NCI-H748 treated with DMSO at 0.1 percent for 48 hours (cell line): ENCODE measurements around the gene RNF169.
A peak's percentile ranks its signal among the peaks of the same experiment; 100 is the strongest.

Experiments used
- DNase-seq: peaks from one replicate; lab custom pipeline; 2025; lab: John Stamatoyannopoulos, UW

RNF169 gene, protein sequence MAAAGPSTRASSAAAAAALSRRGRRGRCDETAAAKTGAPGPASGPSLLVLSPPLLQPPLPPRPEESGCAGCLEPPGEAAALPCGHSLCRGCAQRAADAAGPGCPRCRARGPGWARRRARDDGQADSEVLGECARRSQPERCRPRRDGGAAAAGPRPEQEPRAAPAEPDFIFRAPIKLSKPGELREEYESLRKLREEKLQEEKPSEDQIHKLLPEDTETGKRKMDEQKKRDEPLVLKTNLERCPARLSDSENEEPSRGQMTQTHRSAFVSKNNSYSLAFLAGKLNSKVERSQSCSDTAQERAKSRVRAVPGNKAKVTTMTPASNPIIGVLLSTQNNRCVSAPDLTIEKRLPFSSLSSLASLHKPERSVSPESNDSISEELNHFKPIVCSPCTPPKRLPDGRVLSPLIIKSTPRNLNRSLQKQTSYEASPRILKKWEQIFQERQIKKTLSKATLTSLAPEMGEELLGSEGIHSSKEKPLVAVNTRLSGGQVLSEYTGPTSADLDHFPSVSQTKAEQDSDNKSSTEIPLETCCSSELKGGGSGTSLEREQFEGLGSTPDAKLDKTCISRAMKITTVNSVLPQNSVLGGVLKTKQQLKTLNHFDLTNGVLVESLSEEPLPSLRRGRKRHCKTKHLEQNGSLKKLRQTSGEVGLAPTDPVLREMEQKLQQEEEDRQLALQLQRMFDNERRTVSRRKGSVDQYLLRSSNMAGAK

DNA sequence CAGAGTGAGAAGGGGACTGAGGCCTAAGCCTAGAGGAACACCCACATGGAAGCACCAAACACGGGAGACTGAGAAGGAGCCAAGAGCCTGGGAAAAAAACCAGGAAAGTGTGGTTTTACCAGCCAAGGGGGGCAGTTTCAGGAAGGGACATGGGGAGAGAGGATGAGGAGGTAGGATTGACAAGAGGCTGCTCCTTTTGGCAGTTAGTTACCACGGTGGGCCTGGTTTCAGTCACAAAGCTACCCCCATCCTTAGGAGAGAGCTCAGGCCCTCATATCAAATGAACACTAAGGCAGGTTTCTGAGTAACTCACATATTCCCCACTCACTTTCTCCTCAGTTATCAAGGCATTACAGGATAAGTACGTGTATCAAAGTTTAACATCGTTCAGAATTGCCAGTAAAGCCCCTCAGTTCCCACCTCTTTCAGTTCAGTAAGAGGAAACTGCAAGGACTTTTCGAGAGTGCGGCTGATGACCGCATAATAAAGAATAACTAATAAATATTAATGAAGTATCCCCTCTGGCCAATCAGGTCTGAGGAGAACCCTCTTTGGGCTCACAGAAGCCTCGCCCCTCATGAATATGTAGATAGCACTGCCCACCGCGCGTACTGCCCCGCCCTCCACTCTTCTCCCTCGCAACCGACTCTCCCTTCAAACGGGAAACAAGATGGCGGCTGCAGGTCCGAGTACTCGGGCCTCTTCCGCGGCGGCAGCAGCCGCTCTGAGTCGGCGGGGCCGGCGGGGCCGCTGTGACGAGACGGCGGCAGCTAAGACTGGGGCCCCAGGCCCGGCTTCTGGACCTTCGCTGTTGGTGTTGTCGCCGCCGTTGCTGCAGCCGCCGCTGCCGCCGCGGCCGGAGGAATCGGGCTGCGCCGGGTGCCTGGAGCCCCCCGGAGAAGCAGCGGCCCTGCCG is at the start of gene RNF169:
RNF169 (plus strand) TSS at position 639 of the 916 bp plus-strand sequence; CDS start at position 671, 32 bp downstream.
- peak; percentile 95 for DNase-seq

DNA sequence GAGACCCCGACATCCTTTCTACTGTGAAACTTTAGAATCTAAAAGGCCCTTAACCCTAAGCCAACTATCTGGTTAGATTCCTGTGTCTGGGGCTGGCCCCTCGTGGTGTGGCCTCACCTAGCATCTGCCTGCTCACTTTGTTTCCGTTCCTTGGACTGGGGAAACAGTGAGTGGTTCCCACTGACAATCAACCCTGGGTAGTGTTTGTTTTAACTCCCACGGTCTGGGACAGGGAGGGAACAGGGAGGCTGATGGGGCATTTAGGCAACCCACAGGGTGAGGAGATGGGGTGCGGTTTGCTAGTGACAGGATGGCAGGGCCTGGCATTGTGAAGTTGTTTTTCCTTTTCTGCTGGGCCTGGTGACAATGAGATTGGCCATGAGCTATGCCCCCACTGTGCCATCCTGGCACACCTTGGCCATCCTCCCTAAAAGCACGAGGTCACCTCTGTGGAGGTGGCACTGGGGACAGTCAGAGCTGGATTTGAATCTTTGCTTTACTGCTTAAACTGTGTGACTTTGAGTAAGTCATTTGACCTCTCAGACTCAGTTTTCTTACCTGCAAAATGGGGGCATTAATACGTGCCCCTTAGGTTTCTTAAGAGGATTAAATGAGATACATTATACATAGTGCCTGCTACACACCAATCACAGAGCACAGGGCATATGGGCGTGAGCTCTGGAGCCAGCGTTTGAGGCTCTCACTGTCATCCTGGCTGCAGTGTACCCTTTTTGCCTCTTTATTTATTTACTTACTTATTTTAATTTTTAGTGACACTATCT is 48.8 kb upstream of the RNF169 start:
- DNase-seq = no peak

DNA sequence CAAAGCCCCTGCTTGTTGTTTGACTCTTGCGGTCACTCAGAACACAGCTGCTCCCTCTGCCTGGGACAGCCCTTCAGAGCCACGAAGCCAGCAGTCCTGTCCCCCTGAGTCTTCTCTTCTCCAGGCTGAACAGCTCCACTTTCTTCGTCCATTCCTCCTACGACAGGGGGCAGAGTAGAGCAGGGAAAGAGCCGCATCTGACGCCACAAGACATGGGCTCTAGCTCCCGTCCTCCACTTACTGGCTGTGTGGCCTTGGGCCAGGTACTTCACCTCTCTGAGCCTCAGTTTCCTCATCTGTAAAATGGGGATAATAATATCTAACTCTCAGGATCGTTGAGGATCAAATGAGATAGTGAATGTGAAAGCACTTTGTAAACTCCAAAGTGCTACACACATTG is 47.3 kb upstream of the RNF169 start:
- no peak for DNase-seq

DNA sequence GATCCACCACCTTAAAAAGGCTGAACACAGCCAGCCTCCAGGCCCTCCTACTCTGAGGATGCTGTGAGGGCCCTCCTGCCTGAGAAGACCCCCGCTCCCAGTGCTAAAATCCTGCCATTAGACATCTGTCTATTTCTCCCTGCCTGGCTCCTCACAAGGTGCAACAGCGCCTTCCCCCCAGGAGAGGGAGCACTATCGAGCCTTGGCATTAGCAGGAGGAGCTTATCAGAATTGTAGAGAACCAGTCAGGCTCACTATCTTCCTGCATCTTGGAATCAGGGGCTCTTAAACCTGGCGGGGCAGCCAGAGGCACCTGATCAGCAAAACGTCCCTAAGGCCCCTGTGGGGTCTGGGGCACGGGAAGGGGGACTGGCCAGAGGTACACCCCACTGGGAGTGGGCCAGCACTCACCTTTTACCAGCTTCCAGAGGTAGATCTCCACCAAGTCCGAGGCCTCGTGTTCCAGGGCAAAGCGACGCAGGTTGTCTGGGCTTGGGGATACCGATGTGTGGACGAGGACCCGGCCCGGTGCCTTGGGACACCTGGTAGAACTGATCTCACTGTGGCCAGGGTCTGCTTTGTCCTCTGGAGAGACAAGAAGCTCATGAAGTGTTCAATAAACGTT is 46.2 kb upstream of the RNF169 start:
- peak; percentile 27 for DNase-seq

DNA sequence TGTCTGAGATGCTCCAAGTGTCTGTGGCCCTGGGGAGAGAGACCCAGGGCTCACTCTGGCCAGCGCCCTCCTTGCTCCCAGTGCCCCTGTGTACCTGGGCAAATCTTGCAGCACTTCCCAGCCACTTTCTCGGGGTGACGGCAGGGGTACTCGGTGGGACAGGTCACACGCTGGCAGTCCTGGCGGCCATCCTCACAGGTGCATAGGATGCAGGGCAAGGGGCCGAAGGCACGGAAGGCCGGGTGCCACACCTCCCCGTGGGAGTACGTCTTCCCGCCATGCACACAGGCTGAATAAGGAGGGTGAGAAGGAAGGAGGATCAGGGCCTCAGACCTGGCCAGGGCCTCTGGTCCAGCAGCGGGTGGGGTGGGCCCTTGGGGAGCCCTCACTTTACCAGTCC is 45.4 kb upstream of the RNF169 start:
- no peak for DNase-seq

DNA sequence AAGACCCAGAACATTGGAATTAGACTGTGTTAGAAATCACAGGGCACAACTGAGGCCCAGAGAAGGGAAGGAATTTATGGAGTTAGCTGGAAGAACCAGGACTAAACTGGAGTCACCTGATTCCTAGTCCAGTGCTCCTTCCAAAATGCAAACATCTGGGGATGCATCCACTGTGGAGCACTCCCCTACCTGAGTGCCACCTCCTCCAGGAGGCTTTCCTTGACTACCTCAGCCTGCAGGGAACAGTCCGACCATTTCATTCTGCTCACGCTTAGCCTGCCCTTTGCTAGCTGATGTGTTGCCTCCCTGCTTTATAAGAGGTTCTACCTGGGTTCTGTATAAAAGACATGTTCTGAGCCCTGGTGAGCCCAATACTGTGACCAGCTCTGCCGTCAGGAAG is 41.5 kb upstream of the RNF169 start:
- no peak for DNase-seq

DNA sequence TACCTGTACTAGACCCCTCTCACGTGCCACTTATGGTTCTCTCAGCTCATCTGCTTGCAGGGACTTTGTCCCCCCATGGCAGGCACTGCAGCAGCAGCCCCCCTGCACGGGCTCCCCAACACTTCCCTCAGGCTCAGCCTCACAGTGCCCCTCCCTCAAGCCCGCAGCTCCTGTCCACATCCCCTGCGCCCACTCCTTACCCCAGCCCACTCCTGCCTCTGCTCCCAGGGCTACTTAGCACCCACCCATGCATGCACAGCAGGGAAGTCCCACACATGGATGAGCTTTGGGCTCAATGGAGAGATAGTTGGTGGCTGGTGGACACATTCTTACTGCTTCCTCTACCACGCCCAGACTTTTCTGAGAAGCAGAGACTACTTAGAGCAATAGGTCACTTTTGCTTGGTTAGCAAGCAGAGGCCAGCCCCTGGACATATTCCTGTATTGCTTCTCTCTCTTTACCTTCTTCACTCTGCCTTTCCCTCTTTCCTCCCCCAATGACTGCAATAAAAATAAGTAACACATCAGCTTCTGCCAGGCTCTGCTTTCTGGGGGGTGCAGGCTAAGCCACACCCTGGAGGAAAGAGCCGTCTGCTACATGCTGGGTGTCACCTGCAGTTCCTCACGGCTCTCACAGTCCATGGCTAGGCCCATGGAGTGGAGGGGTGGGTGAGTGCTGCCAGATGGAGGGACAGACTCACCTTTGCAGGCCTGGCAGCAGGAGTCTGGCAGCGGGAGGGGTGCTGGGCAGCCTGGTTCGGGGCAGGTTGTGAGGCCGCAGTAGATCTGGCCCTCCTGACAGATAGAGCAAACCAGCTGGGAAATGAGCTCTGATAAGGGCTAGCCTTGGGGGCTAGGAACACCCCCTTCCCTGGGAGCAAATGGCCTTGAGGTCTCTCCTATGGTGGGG is 40.8 kb upstream of the RNF169 start:
- no peak for DNase-seq

DNA sequence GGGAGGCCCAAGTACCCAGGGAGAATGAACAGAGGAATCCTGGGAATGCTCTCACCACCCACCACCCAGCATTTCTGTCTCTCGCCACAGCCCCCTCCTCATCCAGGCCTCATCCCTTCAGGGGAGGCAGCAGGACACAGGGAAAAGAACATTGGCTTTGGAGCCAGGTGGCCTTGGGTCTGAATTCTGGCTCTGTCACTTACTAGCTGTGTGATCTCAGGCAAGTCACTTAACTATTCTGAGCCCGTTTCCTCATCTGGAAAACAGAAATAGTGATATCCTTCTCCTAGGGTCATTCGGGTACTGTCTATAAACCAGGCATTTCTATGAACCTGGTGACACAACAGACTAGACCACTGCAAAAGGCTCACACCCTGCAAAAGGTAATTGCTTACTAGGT is 39.5 kb upstream of the RNF169 start:
- DNase-seq = no peak

DNA sequence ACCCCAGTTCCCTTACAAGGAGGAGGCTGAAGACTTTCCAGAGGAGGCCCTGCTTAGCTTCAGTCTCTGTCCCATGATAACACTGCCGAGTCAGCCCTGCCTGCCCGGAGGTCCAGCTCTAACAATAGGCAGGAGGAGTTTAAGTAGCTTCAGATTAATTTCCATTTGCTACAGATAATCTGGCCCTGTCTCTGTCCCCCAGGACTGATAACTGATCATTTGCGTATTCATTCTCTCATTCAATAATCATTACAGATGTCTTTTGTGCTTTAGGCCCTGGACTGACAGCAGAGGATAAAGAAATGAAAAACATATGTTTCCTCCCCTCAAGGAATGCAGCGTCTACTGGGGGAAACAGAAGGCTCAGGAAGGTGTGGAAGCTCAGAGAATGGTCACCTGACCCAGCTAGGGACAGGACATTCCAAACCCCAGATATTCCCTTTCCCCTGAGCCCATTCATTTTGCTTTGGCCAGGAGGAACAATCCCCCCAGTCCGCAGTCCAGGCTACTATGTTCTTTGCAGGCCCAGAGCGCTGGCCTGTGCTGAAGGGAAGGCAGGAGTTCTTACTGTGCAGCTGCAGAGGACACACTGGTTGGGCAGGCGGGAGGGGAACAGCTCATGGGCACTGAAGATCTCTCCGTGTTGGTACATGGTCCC is 38.2 kb upstream of the RNF169 start:
- DNase-seq = no peak

DNA sequence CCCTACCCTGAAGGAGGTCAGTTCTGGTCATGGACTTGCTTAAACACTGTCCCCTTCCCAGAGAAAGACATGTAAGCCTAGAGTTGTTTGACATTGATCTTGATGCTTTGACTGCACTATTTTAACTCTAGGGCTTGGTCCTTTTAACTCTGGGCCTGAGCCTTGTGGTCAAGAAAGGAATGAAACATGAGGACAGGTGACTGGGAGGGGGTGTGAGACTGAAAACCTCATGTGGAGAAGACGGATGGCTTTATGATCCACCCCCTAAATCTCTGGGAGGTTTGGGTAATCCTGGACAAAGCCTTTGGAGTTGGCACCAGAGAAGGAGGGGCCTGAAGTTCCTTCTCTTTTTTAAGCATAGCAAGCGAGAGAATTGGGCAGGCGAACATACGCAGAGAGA is 35.0 kb upstream of the RNF169 start:
- DNase-seq = no peak

DNA sequence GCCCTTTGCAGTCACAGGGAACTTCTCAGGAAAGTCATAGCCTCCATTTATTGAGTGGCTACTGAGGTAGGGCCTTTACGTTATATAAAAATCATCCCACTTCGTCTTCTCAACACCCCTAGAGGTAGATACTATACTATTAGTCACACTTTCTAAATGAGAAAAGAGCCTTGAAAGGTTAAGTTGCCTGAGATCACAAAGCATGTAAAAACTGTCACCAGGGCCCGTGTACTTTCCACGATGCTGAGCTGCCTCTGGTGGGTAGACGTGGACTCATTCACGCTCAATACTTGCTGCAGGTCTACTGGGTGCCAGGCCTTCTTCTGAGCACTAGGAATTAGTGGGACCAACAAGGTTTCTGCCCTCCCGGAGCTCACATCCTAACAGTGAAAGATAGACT is 33.7 kb upstream of the RNF169 start:
- no peak for DNase-seq

DNA sequence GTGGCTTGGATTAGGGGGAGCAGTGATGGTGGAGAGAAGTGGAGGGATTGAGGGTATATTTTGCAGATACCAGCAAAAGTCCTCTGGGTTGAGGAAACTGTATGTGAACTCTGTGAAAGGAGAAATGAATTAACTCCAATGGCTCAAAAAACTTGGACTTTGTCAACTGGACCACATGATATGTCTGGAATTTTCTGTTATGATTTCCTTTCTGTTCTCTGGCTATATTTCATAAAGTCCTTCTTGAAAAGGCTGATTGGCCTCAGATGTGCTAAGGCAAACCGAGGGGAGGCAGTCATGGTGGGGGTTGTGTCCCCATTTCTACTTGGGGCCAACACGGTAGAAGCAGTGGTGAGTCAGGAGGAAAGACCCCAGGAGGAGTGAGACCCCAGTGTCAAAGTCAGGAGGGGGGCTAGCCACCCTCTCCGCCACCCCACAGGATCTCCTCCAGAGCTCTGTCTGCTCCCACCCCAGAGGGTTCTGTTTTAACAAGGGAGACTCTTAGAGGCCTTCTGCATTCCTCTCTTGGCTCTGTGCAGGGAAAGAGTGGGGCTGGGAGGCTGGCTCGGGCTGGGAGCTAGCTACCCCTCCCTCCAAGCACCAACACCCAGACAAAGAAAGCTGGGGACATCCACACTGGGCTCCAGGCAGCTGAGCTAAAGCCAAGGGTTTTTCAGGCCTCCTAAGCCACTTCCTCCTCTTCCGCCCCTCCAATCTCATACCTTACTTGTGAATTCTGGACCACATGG is 31.3 kb upstream of the RNF169 start:
- no peak for DNase-seq

DNA sequence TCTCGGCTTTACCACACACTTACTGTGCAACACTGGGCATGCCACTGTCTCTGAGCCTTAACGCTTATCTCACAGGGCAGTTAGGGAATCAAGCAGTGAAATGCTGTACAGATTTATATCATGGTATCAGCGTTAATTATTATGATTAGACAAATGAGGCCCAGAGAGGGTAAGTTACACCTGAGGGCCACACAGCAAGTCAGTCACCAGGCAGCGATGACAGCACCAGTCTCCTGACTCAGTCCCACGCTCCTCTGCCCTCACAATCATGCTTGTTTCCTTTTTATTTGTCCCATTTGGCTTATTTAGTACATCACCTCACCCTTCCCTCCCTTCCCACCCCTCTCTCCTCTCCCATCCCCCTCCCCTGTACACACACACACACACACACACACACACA is 29.6 kb upstream of the RNF169 start:
- DNase-seq = no peak

DNA sequence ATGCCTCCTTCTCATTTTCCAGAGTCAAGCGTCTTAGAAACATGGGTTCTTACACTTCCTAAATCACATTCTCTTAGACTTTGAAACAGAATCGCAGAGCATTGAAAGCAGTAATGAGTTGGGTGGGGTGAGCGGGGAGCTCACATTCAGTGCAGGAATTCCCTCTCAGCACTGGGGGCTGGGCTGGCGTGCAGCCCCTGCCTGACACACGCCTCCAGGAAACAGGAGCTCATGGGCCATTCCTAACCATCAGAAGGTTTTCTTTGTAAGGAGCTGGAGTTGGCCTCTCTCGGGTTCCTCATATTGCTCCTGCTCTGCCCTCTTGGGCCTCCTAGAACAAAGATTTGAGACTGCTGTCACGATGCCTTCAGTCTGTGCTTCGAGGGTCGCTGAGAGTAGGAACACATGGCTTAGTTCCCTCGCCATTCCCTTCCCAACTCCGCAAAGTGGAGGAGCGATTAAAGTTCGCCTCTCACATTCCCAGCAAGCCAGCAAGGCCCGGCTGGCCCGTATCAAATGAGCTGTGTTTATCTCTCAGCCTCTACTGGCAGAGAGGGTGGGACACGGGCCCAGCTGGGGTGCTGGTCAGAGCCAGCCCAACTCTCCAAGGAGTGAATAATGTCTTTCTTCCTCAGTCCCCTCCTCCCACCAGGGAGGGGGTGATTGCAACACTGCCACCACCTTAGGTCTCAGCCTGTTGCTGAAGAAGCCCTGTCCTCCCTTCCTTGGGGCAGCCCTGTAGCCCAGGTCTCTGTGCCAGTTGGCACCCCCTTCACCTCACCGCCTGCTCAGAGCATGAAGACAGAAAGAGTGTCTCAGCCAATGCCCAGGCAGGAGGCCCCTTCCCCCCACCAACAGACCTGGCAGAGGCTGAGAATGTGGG is 27.8 kb upstream of the RNF169 start:
- no peak for DNase-seq

DNA sequence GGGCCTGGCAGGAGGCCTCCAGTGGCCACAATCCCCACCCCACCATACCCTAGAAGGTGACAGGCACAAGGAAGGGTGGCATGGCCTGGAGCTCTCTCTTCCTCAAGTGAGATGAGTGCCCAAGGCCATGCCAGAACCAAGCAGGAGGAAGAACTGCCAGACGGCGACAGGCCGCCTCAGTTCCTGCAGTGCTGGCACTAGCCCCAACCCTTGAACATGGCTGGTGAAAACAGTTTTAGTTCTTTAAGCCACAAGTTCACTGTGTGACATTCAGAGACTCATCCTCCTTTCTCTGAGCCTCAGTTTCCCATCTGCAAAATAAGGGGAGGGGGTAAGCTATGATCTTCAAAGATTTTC is 27.2 kb upstream of the RNF169 start:
- no peak for DNase-seq

DNA sequence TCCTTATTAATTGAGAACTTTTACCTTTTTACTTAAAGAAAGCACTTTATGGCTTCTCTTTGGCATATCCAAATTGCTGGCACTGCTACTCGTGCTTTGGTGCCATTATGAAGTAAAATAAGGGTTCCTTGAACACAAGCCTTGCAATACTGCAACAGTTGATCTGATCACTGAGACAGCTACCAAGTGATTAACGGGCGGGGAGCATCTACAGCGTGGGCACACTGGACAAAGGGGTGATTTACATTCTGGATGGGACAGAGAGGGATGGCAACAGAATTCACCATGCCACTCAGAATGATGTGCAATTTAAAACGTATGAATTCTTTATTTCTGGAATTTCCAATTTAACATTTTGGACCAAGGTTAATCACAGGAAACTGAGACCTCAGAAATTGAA is 25.1 kb upstream of the RNF169 start:
- no peak for DNase-seq

DNA sequence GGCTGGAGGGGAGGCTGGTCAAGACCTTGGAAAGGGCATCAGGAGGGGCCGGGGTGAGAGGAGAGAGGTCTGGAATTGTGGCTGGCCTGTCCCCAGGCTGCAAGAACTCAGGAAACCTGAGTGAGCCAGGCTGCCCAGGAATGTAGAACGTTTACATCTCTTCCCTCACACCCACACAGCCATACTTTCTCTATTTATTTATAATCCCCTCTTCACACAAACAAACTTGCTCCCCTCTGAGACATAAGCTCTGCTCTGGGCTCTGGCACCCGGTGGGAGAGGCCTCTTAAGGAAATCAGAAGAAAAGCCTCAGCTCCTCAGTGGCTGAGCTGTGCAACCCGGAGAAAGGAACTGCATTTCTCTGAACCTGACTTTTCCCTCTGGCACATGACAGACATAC is 22.9 kb upstream of the RNF169 start:
- no peak for DNase-seq
